Measurements from ENCODE around the gene USP16. TPM values are rescaled to one million over a fixed set of nuclear protein-coding genes. Genes with fewer than 3 reads are reported as not detected.
A peak's percentile ranks its signal among the peaks of the same experiment; 100 is the strongest.
"Not testable (repeated sequence)": the region's sequence is repeated elsewhere in the genome, so short reads cannot be mapped to it uniquely, and the experiment has no call there.

USP16 gene
- total RNA-seq (2014; rRNA removed), result 40.4 and 41.1 TPM in 2 replicates
- polyA plus RNA-seq (2012), result 14.3 TPM

DNA sequence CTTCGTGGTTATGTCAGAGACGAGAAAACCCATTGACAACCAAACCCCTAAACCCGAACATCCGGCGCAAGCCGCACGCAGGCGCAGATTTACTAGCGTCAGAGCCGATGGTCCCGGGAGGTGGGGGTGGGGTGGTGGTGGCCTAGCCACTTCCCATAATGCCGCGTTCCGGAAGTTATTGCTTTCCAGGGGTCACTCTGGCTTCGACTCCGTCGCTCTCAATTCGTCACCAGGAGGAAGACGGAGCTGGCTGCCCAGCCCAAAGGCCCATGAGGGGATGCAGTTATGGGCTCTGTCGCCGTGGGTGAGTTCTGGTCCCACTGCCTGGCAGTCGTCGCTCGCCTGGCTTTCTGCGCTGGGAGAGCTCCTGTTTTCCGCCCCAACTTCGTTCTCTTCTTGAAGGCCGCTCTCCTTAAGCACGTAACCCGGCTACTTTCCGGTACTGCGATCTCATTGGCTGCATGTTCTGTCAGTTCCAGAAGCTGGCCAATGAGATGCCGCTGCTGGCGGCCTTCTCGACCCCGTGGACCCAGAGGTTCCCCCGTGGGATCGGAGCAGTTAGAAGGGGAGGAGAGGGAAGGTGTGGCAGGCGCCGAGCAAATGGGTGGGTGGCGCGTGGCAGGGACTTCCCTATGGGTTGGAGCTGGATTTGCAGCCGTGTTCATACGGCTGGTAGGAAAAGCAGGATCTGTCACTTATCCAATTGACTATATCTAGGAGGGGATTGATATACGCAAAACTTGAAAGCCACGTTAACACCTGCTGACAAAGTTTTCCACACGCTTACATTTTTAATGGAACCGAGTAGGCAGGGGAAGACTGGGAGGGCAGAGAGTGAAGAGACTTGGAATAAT lies at the start of gene USP16:
USP16 (plus strand) TSS at position 195 of the 854 bp plus-strand sequence. CDS start 3,246 bp downstream, outside the sequence.
- peak; percentile 99 for DNase-seq (ENCODE audit: low read depth)

DNA sequence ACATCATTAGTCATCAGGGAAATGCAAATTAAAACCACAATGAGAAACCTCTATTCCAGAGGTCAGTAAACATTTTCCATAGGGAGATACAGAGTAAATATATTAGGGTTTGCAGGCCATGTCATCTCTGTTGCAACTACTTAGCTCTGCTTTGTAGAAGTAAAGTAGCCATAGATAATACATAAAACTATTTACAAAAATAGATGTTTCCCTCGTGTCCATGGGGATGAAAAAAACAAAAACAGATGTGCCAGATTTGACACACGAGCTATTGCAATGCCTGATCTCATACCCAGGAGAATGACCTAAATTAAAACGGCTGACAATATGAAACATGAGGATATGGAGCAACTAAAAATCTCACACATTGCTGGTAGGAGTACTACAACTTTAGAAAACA lies 49.1 kb upstream of the USP16 start:
- DNase-seq (ENCODE audit: low read depth), result peak; percentile 64

DNA sequence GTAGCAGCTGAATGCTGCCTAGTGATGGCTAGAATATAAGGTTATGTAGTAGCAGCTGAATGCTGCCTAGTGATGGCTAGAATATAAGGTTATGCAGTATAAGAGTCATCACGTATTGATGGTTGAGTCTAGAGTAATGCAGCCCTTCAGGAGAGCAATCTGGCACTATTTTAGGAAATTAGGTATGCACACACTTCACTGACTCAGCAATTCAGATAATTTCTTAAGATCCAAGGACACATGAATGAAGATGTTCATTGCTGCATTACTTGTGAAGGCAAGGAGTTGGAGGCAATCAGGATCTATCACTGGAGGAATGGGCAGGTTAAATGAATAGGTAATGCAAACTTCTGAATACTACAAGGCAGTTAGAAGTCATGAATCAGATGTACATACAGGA lies 45.4 kb upstream of the USP16 start:
- DNase-seq (ENCODE audit: low read depth), result no peak

DNA sequence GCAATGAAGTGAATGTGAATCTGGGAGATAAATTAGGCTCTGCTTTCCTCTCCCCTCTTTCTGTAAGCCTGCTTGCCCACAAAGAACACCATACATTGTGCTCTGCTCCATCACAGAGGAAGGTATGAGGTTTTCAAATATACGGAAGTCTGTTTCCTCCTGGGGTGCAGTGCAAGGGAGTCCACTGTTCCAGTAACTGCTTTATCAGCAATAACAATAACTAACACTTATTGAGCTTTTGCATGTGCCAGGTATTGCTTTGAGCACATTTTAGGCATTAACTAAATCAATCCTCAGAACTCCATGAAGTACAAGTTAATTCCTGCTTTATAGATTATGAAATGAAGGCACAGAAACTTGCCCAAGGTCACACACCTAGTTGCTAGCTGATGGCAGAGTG lies 41.8 kb upstream of the USP16 start:
- DNase-seq (ENCODE audit: low read depth), result no peak

DNA sequence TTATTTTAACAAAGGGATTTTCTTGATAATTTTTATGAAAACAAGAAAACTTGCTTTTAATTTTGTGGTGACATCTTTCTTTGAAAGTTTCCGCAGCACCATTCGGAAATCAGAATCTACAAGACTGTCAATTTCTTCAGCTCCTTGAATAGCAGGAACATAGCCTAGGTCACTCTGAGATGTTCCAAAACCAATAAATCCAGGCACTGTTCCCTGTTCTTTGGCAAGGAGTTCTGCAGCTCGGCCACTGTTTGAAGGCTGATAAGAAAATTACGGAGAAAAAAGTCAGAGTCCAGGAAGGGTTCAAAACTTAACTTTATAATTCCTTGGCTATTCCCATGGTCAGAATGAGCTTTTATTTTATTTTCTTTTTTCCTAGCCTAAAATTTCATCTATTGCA lies 37.8 kb upstream of the USP16 start:
- DNase-seq (ENCODE audit: low read depth), result no peak

DNA sequence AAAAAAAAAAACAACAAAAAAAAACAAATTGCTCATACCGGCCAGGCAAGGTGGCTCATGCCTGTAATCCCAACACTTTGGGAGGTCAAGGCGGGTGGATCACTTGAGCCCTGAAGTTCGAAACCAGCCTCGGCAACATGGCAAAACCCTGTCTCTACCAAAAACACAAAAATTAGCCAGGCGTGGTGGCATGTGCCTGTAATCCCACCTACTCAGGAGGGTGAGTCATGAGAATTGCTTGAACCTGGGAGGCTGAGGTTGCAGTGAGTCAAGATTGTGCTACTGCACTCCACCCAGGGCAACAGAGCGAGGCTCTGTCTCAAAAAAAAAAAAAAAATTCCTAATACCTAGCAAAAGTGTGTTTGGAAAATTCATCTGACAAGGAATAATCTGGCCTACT lies 36.3 kb upstream of the USP16 start:
- peak; percentile 35 for DNase-seq (ENCODE audit: low read depth)

DNA sequence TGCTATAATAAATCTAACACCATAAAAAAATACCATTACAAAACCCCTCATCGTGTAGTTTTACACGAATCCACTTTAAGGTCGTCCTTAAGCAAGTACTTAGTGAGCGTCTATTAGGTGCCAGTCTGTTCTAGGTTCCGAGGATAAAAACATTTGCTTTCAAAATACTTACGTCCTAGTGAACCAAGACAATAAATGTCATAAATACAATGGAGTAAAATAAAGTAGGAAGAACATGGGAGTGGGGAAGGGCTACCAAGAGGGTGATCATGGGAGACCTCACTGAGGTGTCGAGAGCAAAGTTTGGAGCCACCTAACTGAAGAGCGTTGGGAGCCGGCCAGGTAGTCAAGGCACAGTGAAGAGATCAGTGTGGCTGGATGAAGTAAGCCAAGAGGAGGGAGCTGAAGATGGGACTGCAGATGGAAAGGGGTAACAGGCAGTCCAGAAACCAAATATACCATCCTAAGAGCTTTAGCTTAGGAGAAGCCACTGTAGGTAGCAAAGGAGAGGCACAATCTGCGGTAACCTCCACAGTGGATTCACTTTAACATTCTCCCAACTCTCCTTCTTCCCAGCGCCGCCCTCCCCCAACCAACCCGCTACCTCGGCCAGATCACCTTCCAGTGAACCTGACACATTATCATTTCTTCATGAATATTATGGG lies 32.5 kb upstream of the USP16 start:
- DNase-seq (ENCODE audit: low read depth), result no peak

DNA sequence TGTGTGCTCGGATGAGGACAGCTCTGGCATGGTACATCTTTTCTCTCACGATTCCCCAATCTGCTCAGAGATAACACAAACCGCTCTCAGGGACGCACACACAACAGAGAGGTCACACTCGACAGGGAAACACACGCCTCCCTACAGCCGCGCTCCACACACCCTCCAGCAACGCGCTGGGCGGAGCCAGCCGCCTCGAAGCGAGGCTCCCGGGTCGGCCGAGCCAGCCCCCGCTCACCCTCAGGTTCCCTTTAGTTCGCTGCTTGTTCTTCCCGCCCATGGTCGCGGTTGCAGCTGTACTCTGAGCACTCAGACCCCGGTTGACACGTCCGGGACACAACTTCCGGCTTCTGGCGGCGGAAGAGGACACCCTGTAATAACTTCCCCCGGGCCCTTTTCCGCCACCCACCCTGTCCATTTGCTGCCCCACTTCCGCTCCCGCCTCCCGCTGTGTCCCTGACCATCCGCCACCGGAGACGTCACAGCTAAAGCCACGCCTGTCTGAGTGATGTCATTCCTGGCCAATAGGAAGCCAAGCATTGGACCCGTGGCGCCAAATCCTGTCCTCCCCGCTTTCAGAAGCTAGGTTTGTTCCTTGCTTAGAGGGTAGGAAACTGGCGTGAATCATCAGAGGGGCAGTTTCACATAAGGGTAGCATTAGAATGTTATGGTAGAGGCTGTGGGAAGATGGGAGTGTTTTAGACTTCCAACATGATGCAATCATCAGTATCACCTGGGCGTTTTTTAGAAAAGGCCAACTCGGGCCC lies 31.8 kb upstream of the USP16 start, which contains the start of gene LTN1:
LTN1 (minus strand) TSS at position 352 of the 767 bp plus-strand sequence; CDS start at position 280, 72 bp downstream.
- DNase-seq (ENCODE audit: low read depth), result peak; percentile 99

DNA sequence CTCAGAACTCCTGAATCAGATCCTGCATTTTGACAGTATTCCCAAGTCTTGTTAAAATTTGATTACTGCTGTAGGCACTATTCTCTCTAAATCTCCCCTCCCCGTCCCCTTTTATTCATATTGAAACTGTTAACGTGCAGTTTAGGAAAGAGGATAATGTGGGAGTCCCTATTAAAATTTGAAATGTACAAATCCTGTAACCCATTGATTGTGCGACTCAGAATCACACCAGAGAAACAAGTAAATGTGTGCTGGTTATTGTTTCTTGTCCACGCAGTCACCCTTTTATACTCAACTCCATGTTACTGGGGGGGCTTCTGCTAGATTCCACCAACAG lies 31.2 kb upstream of the USP16 start:
- no peak for DNase-seq (ENCODE audit: low read depth)

DNA sequence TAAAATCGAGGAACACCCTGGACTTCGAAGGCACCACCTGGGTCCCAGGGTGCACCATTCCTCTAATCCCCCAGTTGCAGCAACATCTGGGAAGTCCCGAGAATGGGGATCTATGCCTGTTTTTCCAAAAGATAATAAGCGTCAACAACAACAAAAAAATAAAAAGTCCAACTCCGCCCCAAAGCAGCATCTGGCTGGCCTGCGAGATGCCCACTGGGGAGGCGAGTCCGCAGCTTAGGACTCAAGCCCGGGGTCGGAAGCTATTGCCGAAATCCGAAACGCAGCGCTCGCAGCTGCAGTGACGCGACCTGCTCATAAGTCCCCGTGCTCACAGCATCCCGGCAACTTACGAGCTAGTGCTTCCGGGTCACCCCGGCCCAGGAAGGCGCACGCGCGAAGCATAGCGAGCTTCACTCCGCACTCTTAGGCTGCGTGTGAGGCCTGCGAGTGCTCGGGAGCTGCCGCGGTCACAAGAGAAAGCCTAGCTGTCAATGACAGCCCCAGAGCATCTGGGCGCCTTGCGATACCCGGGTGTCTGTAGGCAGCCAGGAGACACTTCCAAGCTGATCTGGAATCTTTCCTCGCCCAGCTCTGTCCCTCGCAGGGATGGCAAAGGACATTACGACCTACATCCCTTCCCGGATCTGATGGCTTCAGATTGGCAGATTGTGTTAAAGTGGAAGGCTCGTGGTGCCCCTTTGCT lies 21.9 kb upstream of the USP16 start:
- peak; percentile 96 for DNase-seq (ENCODE audit: low read depth)

DNA sequence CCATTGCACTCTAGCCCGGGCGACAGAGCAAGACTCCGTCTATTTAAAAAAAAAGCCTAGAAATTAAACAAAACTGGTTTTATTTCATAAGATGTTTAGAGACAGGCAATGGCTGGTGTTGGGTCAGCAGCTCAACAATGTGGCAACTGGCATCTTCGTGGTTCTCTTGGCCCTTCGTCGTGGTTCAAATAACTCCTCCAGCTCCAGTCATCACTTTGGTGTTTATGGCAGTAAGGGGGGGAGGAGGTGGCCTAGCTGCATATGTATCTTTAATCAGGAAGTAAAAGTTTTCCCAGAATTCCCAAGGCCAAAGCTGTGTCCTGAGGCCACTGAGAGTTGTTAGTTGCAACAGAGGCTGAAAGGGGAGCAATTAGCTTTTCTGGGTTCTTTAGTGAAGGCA lies 18.8 kb upstream of the USP16 start:
- DNase-seq (ENCODE audit: low read depth), result peak; percentile 25

DNA sequence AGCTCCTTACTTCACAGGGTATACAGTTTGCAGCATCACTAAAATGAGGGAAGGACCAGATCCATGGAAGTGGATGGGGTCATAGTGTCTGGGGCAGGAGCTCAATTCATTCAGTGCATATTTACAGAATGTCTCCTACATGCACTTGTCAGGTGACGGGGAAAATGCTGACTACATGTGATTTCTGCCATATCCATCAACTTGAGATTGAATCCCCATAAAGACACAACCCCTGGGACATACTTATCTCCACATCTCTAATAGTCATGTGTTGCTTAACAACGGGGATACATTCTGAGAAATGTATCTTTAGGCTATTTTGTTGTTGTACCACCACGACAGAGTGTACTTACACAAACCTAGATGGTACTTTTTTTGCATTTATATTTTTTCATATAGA lies 17.3 kb upstream of the USP16 start:
- DNase-seq (ENCODE audit: low read depth), result no peak

DNA sequence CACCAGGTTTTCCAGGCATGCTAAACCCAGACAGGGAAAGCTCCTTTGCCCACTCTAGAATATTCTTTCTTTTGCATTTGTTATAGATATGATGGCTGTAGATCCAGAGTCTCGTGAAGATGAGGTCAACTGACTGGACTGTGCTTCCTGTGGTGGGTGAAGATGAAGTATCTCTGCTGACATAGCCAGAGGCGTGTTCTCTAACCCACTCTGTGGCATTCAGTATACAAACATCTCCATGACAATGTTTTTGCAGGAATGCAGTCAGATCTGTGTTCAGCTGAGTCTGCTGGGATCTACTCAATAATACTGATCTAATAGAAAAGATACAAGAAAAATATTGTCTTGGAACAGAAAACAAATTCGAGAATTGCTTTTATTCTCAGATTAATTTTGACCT lies 16.7 kb upstream of the USP16 start:
- no peak for DNase-seq (ENCODE audit: low read depth)

DNA sequence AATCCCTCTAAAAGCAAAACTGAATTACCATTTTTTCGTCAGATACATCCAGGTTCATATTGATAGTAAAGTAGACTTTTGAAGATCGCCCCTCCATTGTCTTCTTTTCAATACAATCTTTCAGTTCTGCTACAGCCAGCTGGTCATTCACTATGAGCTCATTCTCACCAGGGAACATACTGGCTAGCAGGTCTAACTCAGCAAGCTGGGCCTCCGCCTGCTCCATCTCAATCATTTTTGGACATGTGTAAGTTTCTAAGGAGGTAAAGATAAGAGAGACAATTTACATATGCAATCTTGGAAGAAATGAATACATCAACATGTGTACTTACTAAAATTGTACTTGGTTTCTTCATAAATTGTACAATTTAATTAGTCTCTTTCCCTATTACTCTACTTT lies 16.1 kb upstream of the USP16 start:
- DNase-seq (ENCODE audit: low read depth), result no peak

DNA sequence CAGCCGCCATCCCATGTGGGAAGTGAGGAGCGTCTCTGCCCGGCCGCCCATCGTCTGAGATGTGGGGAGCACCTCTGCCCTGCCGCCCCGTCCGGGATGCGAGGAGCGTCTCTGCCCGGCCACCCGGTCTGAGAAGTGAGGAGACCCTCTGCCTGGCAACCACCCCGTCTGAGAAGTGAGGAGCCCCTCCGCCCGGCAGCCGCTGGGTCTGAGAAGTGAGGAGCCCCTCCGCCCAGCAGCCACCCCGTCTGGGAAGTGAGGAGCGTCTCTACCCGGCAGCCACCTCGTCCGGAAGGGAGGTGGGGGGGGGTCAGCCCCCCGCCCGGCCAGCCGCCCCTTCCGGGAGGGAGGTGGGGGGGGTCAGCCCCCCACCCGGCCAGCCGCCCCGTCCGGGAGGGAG lies 13.2 kb upstream of the USP16 start:
- DNase-seq (ENCODE audit: low read depth), result not testable (repeated sequence)

DNA sequence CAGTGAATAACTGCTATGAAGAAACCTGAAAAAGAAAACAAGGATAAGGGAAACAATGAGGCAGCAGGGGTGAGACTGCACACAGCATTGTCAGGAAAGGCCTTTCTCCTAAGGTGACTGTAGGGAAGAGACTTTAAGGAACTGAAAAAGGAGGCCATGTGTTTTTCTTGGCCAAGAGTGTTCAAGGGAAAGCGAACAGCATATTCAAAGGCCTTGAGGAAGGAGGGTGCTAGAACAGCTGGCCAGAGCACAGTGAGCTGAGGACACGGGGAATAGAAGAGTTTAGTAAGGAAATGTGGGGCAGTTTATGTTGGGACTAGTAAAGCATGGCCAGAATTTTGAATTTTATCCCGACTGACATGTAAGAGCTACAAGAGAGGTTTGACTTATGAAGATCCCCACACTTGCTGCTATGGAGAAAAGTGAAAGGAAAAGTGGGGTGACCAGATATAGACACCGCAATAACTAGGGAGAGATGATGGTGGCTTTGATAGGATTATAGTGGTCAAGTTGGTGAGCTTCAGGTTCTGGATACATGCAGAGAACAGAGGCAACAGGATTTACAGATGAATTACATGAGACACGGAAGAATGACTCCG lies 6.7 kb upstream of the USP16 start:
- DNase-seq (ENCODE audit: low read depth), result no peak

DNA sequence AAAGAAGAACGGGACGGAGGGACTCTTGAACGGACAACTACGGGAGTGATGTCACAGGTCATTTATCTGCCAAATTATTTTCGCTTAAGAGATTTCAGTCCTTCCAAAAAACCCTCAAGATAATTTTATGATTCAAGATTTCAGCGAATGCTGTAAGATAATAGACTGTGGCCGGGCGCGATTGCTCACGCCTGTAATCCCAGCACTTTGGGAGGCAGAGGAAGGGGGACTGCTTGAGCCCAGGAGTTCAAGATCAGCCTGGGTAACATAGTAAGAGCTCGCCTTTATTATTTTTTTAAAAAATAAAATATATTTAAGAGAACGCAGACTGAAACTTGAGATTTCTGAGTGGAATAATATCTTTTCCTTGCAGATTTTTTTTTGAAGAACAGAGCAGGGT lies 5.9 kb upstream of the USP16 start:
- peak; percentile 18 for DNase-seq (ENCODE audit: low read depth)

DNA sequence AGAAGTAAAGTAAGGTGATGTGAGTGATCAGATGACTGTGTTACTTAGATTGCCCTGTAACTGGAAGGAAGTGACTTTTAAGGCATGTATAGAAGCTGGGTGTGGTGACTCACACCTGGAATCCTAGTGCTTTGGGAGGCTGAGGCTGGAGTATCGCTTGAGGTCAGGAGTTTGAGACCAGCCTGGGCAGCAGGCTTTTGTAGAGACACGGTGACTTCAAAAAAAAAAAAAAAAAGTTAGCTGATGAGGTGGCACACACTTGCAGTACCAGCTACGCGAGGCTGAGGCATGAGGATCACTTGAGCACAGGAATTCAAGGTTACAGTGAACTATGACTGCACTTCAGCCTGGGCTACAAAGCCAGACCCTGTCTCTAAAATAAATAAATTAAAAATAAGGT lies 2.3 kb upstream of the USP16 start:
- DNase-seq (ENCODE audit: low read depth), result no peak

DNA sequence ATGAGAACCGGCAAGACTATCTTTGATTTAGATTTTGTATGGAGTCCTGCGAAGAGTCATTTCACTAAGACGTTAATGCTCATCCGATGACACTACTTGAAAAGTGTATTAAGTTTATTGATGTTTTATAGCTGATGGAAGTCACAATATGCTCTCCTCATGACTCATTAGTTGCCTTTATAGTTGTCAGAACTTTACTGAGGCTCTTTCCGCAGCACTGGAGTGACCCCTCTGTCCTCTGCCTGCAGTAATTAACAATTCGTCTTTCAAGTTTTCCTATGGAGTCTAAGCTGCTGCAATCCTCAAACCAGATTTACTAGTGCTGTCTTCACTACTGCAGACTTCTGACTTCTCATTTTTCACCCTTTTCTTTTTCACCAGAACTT lies 853 bp downstream of the USP16 start:
- peak; percentile 19 for DNase-seq (ENCODE audit: low read depth)

DNA sequence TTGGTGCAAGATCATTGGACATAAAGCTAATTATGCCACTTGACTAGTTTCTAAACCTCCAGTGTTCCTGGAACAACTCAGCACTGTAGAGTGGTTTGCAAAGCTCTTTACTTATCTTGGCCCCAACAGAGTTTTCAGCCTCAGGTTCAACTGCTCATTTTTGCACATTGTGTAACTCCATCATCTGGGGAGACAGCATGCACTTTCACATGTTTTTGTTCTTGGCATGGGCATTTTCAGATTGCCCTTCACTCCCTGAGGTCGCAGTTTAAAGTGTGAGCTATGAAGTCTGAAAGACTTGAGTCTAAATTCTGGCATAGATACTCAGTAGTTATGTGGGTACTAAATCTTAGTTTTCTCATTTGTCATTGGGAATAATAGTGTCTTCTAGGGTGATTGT lies 5.1 kb downstream of the USP16 start:
- DNase-seq (ENCODE audit: low read depth), result no peak

DNA sequence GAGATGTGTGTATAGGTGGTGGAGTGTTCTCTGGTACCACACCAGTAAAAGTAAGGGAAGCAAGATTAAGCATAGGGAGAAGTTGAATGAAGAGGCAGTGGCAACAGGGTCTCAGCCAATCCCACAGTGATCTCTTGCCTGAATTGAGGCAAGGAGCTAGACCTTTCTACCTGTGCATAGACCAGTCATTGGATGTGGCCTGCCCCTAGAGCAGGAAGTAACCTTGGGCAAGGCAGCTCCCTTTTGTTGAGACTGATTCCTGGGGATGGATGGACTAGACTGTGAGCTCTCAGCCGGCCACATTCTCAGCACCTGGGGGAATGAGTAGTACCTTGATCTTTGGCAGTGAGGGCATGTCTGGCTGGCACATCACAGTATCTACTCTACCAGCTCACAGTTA lies 6.4 kb downstream of the USP16 start:
- DNase-seq (ENCODE audit: low read depth), result no peak
